SK-MEL-5 (cell line): ENCODE results near the gene RGP1. TPM values are rescaled to one million over a fixed set of nuclear protein-coding genes. Genes with fewer than 3 reads are reported as not detected.

Source experiments
- DNase-seq: peaks from one replicate; pipeline ENCODE4 v3.0.0-alpha.2; 2016; ENCODE audit warnings: low read depth, low spot score
- in situ Hi-C: cut with HindIII; loops from 2 replicates; pipeline ENCODE4 v1.10.0; 2016; ENCODE audit warnings: low sequenced_read_pairs, high pct_unique_total_duplicates, low pct_unique_long_range_greater_than_20kb
- small RNA-seq, 2 experiments: library from RNA; depleted of rRNA; stranded (forward); fragments of <200 nt; gene quantifications; one replicate each; pipeline ENCODE3, GENCODE V24; 2014
- total RNA-seq: library from RNA; depleted of rRNA; stranded (reverse); fragments of >200 nt; shearing (Covaris generic); gene quantifications from 2 replicates; pipeline ENCODE4 v1.2.3, GENCODE V29; 2014; rRNA removed

RGP1 gene
- total RNA-seq, 1 experiment from 2014 or later, result 12.2 TPM

- DNase-seq, result no peak
- in situ Hi-C loops, result no loop called here
Measured at GRCh38 chr9:35790025-35790384, 40.9 kb downstream of the RGP1 start.

- in situ Hi-C loops, result no loop called here
- DNase-seq, result peak; percentile 75
Measured at GRCh38 chr9:35790385-35791296, 41.6 kb downstream of the RGP1 start.

GRCh38 chr9:35791297-35791921 is 42.3 kb downstream of the RGP1 start, which contains the start of gene NPR2:
TSS of gene NPR2 (plus strand) at chr9:35791591. CDS start at chr9:35792409, 818 bp downstream.
- no peak for DNase-seq
- in situ Hi-C loops, result no loop called here

- no peak for DNase-seq
- in situ Hi-C loops, result no loop called here
Measured at GRCh38 chr9:35792024-35792813, 43.1 kb downstream of the RGP1 start.

- no peak for DNase-seq
- in situ Hi-C loops, result no loop called here
Measured at GRCh38 chr9:35792826-35793225, 43.7 kb downstream of the RGP1 start.

GRCh38 chr9:35793461-35793860 is 44.4 kb downstream of the RGP1 start:
- DNase-seq, result no peak
- in situ Hi-C loops, result no loop called here

GRCh38 chr9:35795695-35796094 is 46.6 kb downstream of the RGP1 start:
- DNase-seq, result no peak
- in situ Hi-C loops, result no loop called here

- in situ Hi-C loops, result no loop called here
- no peak for DNase-seq
Measured at GRCh38 chr9:35797311-35798109, 48.4 kb downstream of the RGP1 start.

- no peak for DNase-seq
- in situ Hi-C loops, result no loop called here
Measured at GRCh38 chr9:35798658-35799374, 49.7 kb downstream of the RGP1 start.

GRCh38 chr9:35800530-35800929 is 51.4 kb downstream of the RGP1 start:
- DNase-seq, result no peak
- in situ Hi-C loops, result no loop called here

- in situ Hi-C loops, result no loop called here
- DNase-seq, result no peak
Measured at GRCh38 chr9:35801328-35802128, 52.4 kb downstream of the RGP1 start.

GRCh38 chr9:35806101-35806500 is 57.0 kb downstream of the RGP1 start:
- DNase-seq, result no peak
- in situ Hi-C loops, result no loop called here

Small RNAs within 50 kb of the gene (small RNA-seq; reads per million reads assigned to genes)
- gene MIR6853, result 0 reads per million in 2 experiments

Other genes with a start within 250 kb of the RGP1 start
- 4.1 and 5.5 TPM in 2 replicates for gene TESK1, start 144.0 kb upstream of the RGP1 start, total RNA-seq
- gene CD72, start 130.9 kb upstream of the RGP1 start, total RNA-seq, result 0.43 and 0.63 TPM in 2 replicates
- gene SIT1, start 98.4 kb upstream of the RGP1 start, total RNA-seq, result not detected in 2 replicates
- 21,584 and 34,307 TPM in 2 replicates for gene RMRP, start 91.3 kb upstream of the RGP1 start, total RNA-seq
- 11.8 and 20.0 TPM in 2 replicates for gene CCDC107, start 91.0 kb upstream of the RGP1 start, total RNA-seq
- 4.8 and 5.9 TPM in 2 replicates for gene ARHGEF39, start 84.1 kb upstream of the RGP1 start, total RNA-seq
- 0.29 TPM in 1 of 2 replicates, not detected in the other for gene CA9, start 75.4 kb upstream of the RGP1 start, total RNA-seq
- gene TPM2, start 59.4 kb upstream of the RGP1 start, total RNA-seq, result 3.5 and 3.8 TPM in 2 replicates
- gene TLN1, start 17.1 kb upstream of the RGP1 start, total RNA-seq, result 58.0 and 66.8 TPM in 2 replicates
- 21.8 and 27.2 TPM in 2 replicates for gene CREB3, start 16.6 kb upstream of the RGP1 start, total RNA-seq
- 32.1 and 37.1 TPM in 2 replicates for gene GBA2, start 59 bp upstream of the RGP1 start, total RNA-seq
- gene MSMP, start 5.0 kb downstream of the RGP1 start, total RNA-seq, result not detected in 2 replicates
- 0.53 and 1.1 TPM in 2 replicates for gene NPR2, start 42.3 kb downstream of the RGP1 start, total RNA-seq
- gene SPAG8, start 63.0 kb downstream of the RGP1 start, total RNA-seq, result 0.05 TPM in 1 of 2 replicates, not detected in the other
- 19.7 and 26.2 TPM in 2 replicates for gene HINT2, start 65.8 kb downstream of the RGP1 start, total RNA-seq
- not detected in 2 replicates for gene FAM221B, start 79.4 kb downstream of the RGP1 start, total RNA-seq
- 0.55 and 1.0 TPM in 2 replicates for gene TMEM8B, start 79.9 kb downstream of the RGP1 start, total RNA-seq
- not detected in 2 replicates for gene OR13J1, start 121.1 kb downstream of the RGP1 start, total RNA-seq
- not detected in 2 replicates for gene HRCT1, start 156.9 kb downstream of the RGP1 start, total RNA-seq
- gene SPAAR, start 160.2 kb downstream of the RGP1 start, total RNA-seq, result not detected in 2 replicates
- gene OR2S2, start 208.9 kb downstream of the RGP1 start, total RNA-seq, result not detected in 2 replicates